Measurements from ENCODE around the gene TSPAN15.

The TSPAN15 gene

GRCh38 chr10:69472142-69472541 lies 20.9 kb downstream of the TSPAN15 start:
- Histone ChIP-seq H2AK5ac (ENCODE audit: low read length) (no peak overlapping the region), H2BK5ac (ENCODE audit: low read depth, low read length, poor library complexity) (no peak overlapping the region), H3K36me3 (ENCODE audit: control insufficient read depth in 1 of 2, insufficient read depth in 2 of 2, low read length in 2 of 2) (no peaks in the 10 kb centered on the region), H4K8ac (ENCODE audit: low read depth, low read length) (no peak overlapping the region), H3K18ac (ENCODE audit: low read length) (no peak overlapping the region), H4K91ac (ENCODE audit: low read depth, low read length) (no peak overlapping the region), H2BK120ac (ENCODE audit: insufficient read depth, low read length, poor library complexity) (no peak overlapping the region), H3K27me3 (ENCODE audit: insufficient read depth, low read length) (no peaks in the 10 kb centered on the region), H3K4me1 (ENCODE audit: control insufficient read depth in 1 of 2, insufficient read depth in 2 of 2, low read length in 2 of 2) (peaks cover 6 to 22% of the 10 kb centered on the region in 2 experiments), H3K4me3 (ENCODE audit: low read depth, low read length) (no peak overlapping the region), H3K79me2 (ENCODE audit: control insufficient read depth, insufficient read depth, low read length, poor library complexity) (no peaks in the 10 kb centered on the region), H3K79me1 (ENCODE audit: low read length) (no peaks in the 10 kb centered on the region), H4K12ac (ENCODE audit: low read depth, low read length) (no peak overlapping the region), H3K4ac (ENCODE audit: low read depth, low read length) (no peak overlapping the region), H2BK12ac (ENCODE audit: low read length) (no peak overlapping the region), H3K14ac (ENCODE audit: low read length) (no peak overlapping the region), H3K9me3 (ENCODE audit: insufficient read depth, low read depth, low read length) (peaks cover 2% of the 10 kb centered on the region), H2AFZ (ENCODE audit: insufficient read depth, low read length, poor library complexity) (no peak overlapping the region), H3K4me2 (ENCODE audit: low read length) (no peak overlapping the region), H3K23ac (ENCODE audit: low read length) (no peak overlapping the region), H3K27ac (ENCODE audit: low read depth, low read length) (no peak overlapping the region), H3K9ac (ENCODE audit: low read length) (no peak overlapping the region)
- WGBS (ENCODE audit: extremely low coverage, insufficient coverage, insufficient read length) = no CpG with 5 or more reads among the region's 4 CpGs
- DNase-seq = no peak

- WGBS (ENCODE audit: extremely low coverage, insufficient coverage, insufficient read length) = no CpG with 5 or more reads among the region's 4 CpGs
- no peak overlapping the region for H4K12ac ChIP-seq (ENCODE audit: low read depth, low read length)
- DNase-seq = no peak
- no peak overlapping the region for H2AFZ ChIP-seq (ENCODE audit: insufficient read depth, low read length, poor library complexity)
- H4K8ac ChIP-seq (ENCODE audit: low read depth, low read length) = no peak overlapping the region
- H3K79me2 ChIP-seq (ENCODE audit: control insufficient read depth, insufficient read depth, low read length, poor library complexity) = no peaks in the 10 kb centered on the region
- H3K18ac ChIP-seq (ENCODE audit: low read length) = no peak overlapping the region
- no peak overlapping the region for H2BK5ac ChIP-seq (ENCODE audit: low read depth, low read length, poor library complexity)
- peaks cover 2% of the 10 kb centered on the region for H3K9me3 ChIP-seq (ENCODE audit: insufficient read depth, low read depth, low read length)
- no peak overlapping the region for H3K14ac ChIP-seq (ENCODE audit: low read length)
- H3K36me3 ChIP-seq (ENCODE audit: control insufficient read depth in 1 of 2, insufficient read depth in 2 of 2, low read length in 2 of 2) = no peaks in the 10 kb centered on the region
- no peaks in the 10 kb centered on the region for H3K79me1 ChIP-seq (ENCODE audit: low read length)
- H2BK120ac ChIP-seq (ENCODE audit: insufficient read depth, low read length, poor library complexity) = no peak overlapping the region
- no peak overlapping the region for H2BK12ac ChIP-seq (ENCODE audit: low read length)
- no peak overlapping the region for H3K9ac ChIP-seq (ENCODE audit: low read length)
- no peak overlapping the region for H3K4me3 ChIP-seq (ENCODE audit: low read depth, low read length)
- H3K27me3 ChIP-seq (ENCODE audit: insufficient read depth, low read length) = no peaks in the 10 kb centered on the region
- H3K27ac ChIP-seq (ENCODE audit: low read depth, low read length) = no peak overlapping the region
- H3K4me2 ChIP-seq (ENCODE audit: low read length) = no peak overlapping the region
- H3K23ac ChIP-seq (ENCODE audit: low read length) = no peak overlapping the region
- H2AK5ac ChIP-seq (ENCODE audit: low read length) = no peak overlapping the region
- H4K91ac ChIP-seq (ENCODE audit: low read depth, low read length) = no peak overlapping the region
- peaks cover 6 to 22% of the 10 kb centered on the region in 2 experiments for H3K4me1 ChIP-seq (ENCODE audit: control insufficient read depth in 1 of 2, insufficient read depth in 2 of 2, low read length in 2 of 2)
- no peak overlapping the region for H3K4ac ChIP-seq (ENCODE audit: low read depth, low read length)
These were observed 21.3 kb downstream of the TSPAN15 start for GRCh38 chr10:69472544-69472943.

- Histone ChIP-seq H3K27ac (ENCODE audit: low read depth, low read length) (no peak overlapping the region), H3K4me2 (ENCODE audit: low read length) (no peak overlapping the region), H3K18ac (ENCODE audit: low read length) (no peak overlapping the region), H3K14ac (ENCODE audit: low read length) (no peak overlapping the region), H3K9ac (ENCODE audit: low read length) (no peak overlapping the region), H3K23ac (ENCODE audit: low read length) (no peak overlapping the region), H2AFZ (ENCODE audit: insufficient read depth, low read length, poor library complexity) (no peak overlapping the region), H2BK5ac (ENCODE audit: low read depth, low read length, poor library complexity) (no peak overlapping the region), H2BK120ac (ENCODE audit: insufficient read depth, low read length, poor library complexity) (no peak overlapping the region), H4K8ac (ENCODE audit: low read depth, low read length) (no peak overlapping the region), H3K79me2 (ENCODE audit: control insufficient read depth, insufficient read depth, low read length, poor library complexity) (no peaks in the 10 kb centered on the region), H4K12ac (ENCODE audit: low read depth, low read length) (no peak overlapping the region), H3K4ac (ENCODE audit: low read depth, low read length) (no peak overlapping the region), H3K9me3 (ENCODE audit: insufficient read depth, low read depth, low read length) (peaks cover 2% of the 10 kb centered on the region), H3K79me1 (ENCODE audit: low read length) (no peaks in the 10 kb centered on the region), H2BK12ac (ENCODE audit: low read length) (no peak overlapping the region), H2AK5ac (ENCODE audit: low read length) (no peak overlapping the region), H3K4me1 (ENCODE audit: control insufficient read depth in 1 of 2, insufficient read depth in 2 of 2, low read length in 2 of 2) (peaks cover 3 to 22% of the 10 kb centered on the region in 2 experiments), H3K36me3 (ENCODE audit: control insufficient read depth in 1 of 2, insufficient read depth in 2 of 2, low read length in 2 of 2) (no peaks in the 10 kb centered on the region), H3K4me3 (ENCODE audit: low read depth, low read length) (no peak overlapping the region), H3K27me3 (ENCODE audit: insufficient read depth, low read length) (no peaks in the 10 kb centered on the region), H4K91ac (ENCODE audit: low read depth, low read length) (no peak overlapping the region)
- no peak for DNase-seq
- no CpG with 5 or more reads among the region's 10 CpGs for WGBS (ENCODE audit: extremely low coverage, insufficient coverage, insufficient read length)
These were observed 22.2 kb downstream of the TSPAN15 start for GRCh38 chr10:69473304-69473990.

GRCh38 chr10:69474742-69475432 lies 23.6 kb downstream of the TSPAN15 start:
- Histone ChIP-seq H3K4me2 (ENCODE audit: low read length) (no peak overlapping the region), H3K14ac (ENCODE audit: low read length) (no peak overlapping the region), H3K23ac (ENCODE audit: low read length) (no peak overlapping the region), H2AK5ac (ENCODE audit: low read length) (no peak overlapping the region), H3K36me3 (ENCODE audit: control insufficient read depth in 1 of 2, insufficient read depth in 2 of 2, low read length in 2 of 2) (no peaks in the 10 kb centered on the region), H3K9ac (ENCODE audit: low read length) (no peak overlapping the region), H2BK12ac (ENCODE audit: low read length) (no peak overlapping the region), H3K4ac (ENCODE audit: low read depth, low read length) (no peak overlapping the region), H2AFZ (ENCODE audit: insufficient read depth, low read length, poor library complexity) (no peak overlapping the region), H3K9me3 (ENCODE audit: insufficient read depth, low read depth, low read length) (peaks cover 2% of the 10 kb centered on the region), H3K79me2 (ENCODE audit: control insufficient read depth, insufficient read depth, low read length, poor library complexity) (no peaks in the 10 kb centered on the region), H4K91ac (ENCODE audit: low read depth, low read length) (no peak overlapping the region), H3K18ac (ENCODE audit: low read length) (no peak overlapping the region), H2BK120ac (ENCODE audit: insufficient read depth, low read length, poor library complexity) (peak overlapping the region; percentile 12), H3K79me1 (ENCODE audit: low read length) (no peaks in the 10 kb centered on the region), H3K27me3 (ENCODE audit: insufficient read depth, low read length) (no peaks in the 10 kb centered on the region), H3K4me1 (ENCODE audit: control insufficient read depth in 1 of 2, insufficient read depth in 2 of 2, low read length in 2 of 2) (peaks cover 6 to 26% of the 10 kb centered on the region in 2 experiments), H3K4me3 (ENCODE audit: low read depth, low read length) (no peak overlapping the region), H4K8ac (ENCODE audit: low read depth, low read length) (no peak overlapping the region), H4K12ac (ENCODE audit: low read depth, low read length) (no peak overlapping the region), H2BK5ac (ENCODE audit: low read depth, low read length, poor library complexity) (no peak overlapping the region), H3K27ac (ENCODE audit: low read depth, low read length) (peak overlapping the region; percentile 4)
- no CpG with 5 or more reads among the region's 9 CpGs for WGBS (ENCODE audit: extremely low coverage, insufficient coverage, insufficient read length)
- no peak for DNase-seq

Data from trophoblast cell (in vitro differentiated cells and primary cell).